Upper lobe of left lung (tissue), 6 donors: ENCODE measurements around the gene ADPRS. TPM values are rescaled to one million over a fixed set of nuclear protein-coding genes. Genes with fewer than 3 reads are reported as not detected.

ENCODE experiments used
- ATAC-seq, 2 donors: fragments of 200-7000 bp; cut with Tn5 transposase; one replicate each; pipeline ENCODE4 v1.9.1; 2022; ENCODE audit warnings: mild to moderate bottlenecking in 2 of 2, moderate library complexity in 2 of 2; ENCODE audit not compliant: low FRiP score in 2 of 2
- DNase-seq, 2 donors: peaks; one replicate each; pipeline ENCODE4 v3.0.0-alpha.2; 2019 to 2020
- H3K27ac ChIP-seq, 4 donors: fragments of 200-600 bp; sonication (generic); one replicate each; pipeline ENCODE4 v1.5.1; 2016 to 2019
- H3K27me3 ChIP-seq, 4 donors: fragments of 200-600 bp; sonication (generic); one replicate each; pipeline ENCODE4 v1.5.1; 2017 to 2019
- H3K36me3 ChIP-seq, 4 donors: fragments of 200-600 bp; sonication (generic); one replicate each; pipeline ENCODE4 v1.5.1; 2016 to 2019
- H3K4me1 ChIP-seq, 4 donors: fragments of 200-600 bp; sonication (generic); one replicate each; pipeline ENCODE4 v1.5.1; 2018 to 2019
- H3K4me3 ChIP-seq, 4 donors: fragments of 200-600 bp; sonication (generic); one replicate each; pipeline ENCODE4 v1.5.1; 2017 to 2019; ENCODE audit warnings: mild to moderate bottlenecking in 2 of 4, moderate library complexity in 1 of 4
- H3K9me3 ChIP-seq, 4 donors: fragments of 200-600 bp; sonication (generic); one replicate each; pipeline ENCODE4 v1.5.1; 2018 to 2019
- EP300 ChIP-seq, 4 donors: sonication (generic); formaldehyde crosslinking; IDR thresholded peaks; one replicate each; pipeline ENCODE4 v1.5.1; 2017; ENCODE audit warnings: antibody characterized with exemption in 4 of 4, control low read depth in 2 of 4
- POLR2A ChIP-seq, 4 donors: fragments of 450-650 bp; IDR thresholded peaks; one replicate each; pipeline ENCODE4 v1.5.1; 2016 to 2017; ENCODE audit warnings: antibody characterized with exemption in 4 of 4, mild to moderate bottlenecking in 2 of 4
- POLR2AphosphoS5 ChIP-seq, 2 donors: sonication (generic); formaldehyde crosslinking; IDR thresholded peaks; one replicate each; pipeline ENCODE4 v1.5.1; 2017; ENCODE audit warnings: antibody characterized with exemption in 2 of 2
- WGBS, 2 donors: methylation state at CpG; one replicate each; pipeline ENCODE4 v1.1.5; 2017 to 2018; 5-methylcytosine and 5-hydroxymethylcytosine counted together
- total RNA-seq, 6 donors: library from RNA; depleted of rRNA in 4 of 6; stranded (reverse); fragments of >200 nt in 4 of 6; gene quantifications; one replicate each; pipeline versions ENCODE4 v1.1.0 to v1.2.1, GENCODE V29; 2016 to 2021
- TF ChIP-seq, protein P1 (sequence below), 6 experiments: fragments of 450-650 bp in 4 of 6; fragments of 200-600 bp in 2 of 6; sonication (generic) in 2 of 6; IDR thresholded peaks; one replicate each; pipeline ENCODE4 v1.5.1; 2016 to 2019; ENCODE audit warnings: antibody characterized with exemption in 6 of 6
- donor health status: DM: no; HTN: no; CAD: no; lungs with moderate emphysema.
- donor health status: DM: no; HTN: yes; CAD: no; lungs with severe emphysema.

The ADPRS gene
- total RNA-seq, 6 donors from 2014 or later = 29.3 to 60.0 (median 45.8) TPM

DNA sequence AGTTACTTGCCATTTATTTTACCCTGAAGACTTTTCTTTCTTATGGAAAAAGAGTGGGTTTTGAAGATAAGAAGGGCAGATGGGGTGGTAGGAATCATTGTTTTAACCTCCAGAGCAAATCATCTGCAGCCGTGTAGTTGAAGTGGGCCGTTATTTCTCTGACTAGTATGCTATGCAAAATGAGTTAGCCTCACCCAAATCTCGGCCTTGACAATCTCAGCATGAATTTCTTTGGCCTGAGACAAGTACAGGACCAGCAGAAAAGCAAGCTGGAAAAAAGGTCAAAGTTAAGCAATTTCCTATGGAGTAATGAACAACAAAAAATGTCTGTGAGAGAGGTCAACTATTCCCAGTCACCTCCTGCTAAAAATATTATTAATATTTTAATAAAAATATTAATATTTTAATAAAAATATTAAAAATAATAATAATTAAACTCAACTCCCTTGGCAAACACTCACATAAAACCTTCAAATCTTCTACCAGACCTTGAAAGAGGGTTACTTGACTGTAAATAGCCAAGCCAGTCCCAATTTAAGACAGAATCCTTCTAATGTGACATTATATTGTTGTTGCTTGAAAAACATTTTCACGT, 11.6 kb upstream of the ADPRS start:
- DNase-seq (no peak), ATAC-seq (no peak)
- Histone ChIP-seq H3K9me3 (no peaks in the 10 kb centered on the region), H3K4me3 (no peak overlapping the region), H3K27me3 (no peaks in the 10 kb centered on the region), H3K27ac (no peak overlapping the region), H3K36me3 (no peaks in the 10 kb centered on the region), H3K4me1 (no peaks in the 10 kb centered on the region)
- 62 to 70% methylated on average over 4 of the region's 4 CpGs for WGBS, 2 donors
- TF ChIP-seq POLR2A (IDR thresholded peaks at IDR 0.05) (no peak), EP300 (IDR thresholded peaks at IDR 0.05) (no peak)
- TF ChIP-seq, protein P1, sequence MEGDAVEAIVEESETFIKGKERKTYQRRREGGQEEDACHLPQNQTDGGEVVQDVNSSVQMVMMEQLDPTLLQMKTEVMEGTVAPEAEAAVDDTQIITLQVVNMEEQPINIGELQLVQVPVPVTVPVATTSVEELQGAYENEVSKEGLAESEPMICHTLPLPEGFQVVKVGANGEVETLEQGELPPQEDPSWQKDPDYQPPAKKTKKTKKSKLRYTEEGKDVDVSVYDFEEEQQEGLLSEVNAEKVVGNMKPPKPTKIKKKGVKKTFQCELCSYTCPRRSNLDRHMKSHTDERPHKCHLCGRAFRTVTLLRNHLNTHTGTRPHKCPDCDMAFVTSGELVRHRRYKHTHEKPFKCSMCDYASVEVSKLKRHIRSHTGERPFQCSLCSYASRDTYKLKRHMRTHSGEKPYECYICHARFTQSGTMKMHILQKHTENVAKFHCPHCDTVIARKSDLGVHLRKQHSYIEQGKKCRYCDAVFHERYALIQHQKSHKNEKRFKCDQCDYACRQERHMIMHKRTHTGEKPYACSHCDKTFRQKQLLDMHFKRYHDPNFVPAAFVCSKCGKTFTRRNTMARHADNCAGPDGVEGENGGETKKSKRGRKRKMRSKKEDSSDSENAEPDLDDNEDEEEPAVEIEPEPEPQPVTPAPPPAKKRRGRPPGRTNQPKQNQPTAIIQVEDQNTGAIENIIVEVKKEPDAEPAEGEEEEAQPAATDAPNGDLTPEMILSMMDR (IDR thresholded peaks at IDR 0.05) = no peak

DNA sequence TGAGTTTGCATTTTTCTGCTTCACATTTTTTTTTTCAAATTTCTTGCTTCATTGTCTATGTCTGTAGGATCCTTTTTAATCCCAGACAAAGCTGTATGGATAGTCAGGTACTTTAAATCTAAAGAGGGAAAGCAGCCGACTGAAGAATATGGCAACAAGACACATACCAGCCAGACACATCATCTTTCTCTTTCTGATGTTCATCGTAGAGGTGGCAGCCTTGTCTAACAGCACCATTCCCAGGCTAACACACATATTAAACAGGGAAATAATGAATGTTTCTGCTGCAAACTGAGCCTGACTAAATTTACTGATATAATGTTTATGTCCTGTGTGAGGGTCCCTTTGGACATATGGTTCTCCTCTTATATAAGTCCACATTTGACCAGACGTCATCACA, 8.5 kb upstream of the ADPRS start:
- TF ChIP-seq POLR2AphosphoS5 (IDR thresholded peaks at IDR 0.05) = no peak
- TF ChIP-seq, protein P1 (IDR thresholded peaks at IDR 0.05) = no peak
- TF ChIP-seq EP300 (IDR thresholded peaks at IDR 0.05) = no peak
- TF ChIP-seq POLR2A (IDR thresholded peaks at IDR 0.05) = no peak
- WGBS, 2 donors = 58 to 61% methylated on average over 3 of the region's 3 CpGs
- Histone ChIP-seq H3K4me3 (no peak overlapping the region), H3K27me3 (peaks cover 0 to 6% (median 2%) of the 10 kb centered on the region in 4 donors), H3K4me1 (peaks cover 10 to 14% (median 12%) of the 10 kb centered on the region in 4 donors), H3K36me3 (no peaks in the 10 kb centered on the region), H3K9me3 (no peaks in the 10 kb centered on the region), H3K27ac (no peak overlapping the region)
- DNase-seq (no peak), ATAC-seq (no peak)

DNA sequence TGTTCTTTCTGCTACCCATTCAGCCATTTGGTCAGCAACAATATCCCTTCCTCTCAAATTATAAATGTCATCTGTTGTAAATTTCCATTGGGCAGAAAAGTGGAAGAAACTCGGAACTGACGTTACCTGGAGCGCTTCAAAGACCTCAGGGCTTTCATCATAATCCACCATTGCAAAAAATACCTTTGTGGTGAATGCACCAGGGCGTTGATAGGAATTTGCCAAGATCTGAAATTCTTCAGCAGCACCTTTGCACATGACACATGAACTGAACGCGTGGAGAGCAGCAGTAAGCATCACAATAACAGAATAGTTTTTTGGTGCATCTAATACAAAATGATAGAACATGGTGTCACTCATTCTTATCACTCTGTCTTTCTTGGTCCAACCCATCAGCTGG, 7.9 kb upstream of the ADPRS start:
- ATAC-seq = no peak
- DNase-seq = no peak

DNA sequence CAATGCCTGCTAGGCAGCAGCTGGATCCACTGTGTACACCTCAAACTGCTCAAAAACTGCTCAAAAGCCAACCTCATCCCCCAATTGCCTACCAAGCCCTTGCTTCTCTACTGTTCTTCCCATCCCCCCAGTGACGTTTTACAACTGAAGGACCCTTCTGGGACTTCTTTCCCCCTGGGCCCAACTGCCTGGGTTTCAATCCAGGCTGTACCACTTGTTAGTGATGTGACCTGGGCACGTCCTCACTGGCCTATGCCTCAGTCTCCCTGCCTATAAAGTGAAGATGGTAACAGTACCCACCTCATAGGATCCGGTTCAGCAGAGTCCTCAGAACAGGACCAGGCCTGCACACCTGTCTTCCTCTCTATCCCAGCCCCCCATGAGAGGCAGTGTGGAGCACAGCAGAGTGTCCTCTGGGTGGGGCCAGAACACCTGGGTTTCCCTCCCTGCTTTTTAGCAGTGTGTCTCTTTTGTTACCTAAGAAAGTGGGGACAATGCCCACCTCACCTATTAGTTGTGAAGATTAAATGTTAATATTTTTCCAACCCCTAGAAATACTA, 6.7 kb upstream of the ADPRS start:
- no peak for ATAC-seq
- no peak overlapping the region for H3K27ac ChIP-seq
- H3K36me3 ChIP-seq = no peaks in the 10 kb centered on the region
- H3K4me3 ChIP-seq = no peak overlapping the region
- peaks cover 0 to 6% (median 2%) of the 10 kb centered on the region in 4 donors for H3K27me3 ChIP-seq
- H3K4me1 ChIP-seq = peaks cover 10 to 14% (median 12%) of the 10 kb centered on the region in 4 donors
- TF ChIP-seq EP300 (IDR thresholded peaks at IDR 0.05) = no peak
- TF ChIP-seq POLR2AphosphoS5 (IDR thresholded peaks at IDR 0.05) = no peak
- TF ChIP-seq POLR2A (IDR thresholded peaks at IDR 0.05) = no peak
- TF ChIP-seq, protein P1 (IDR thresholded peaks at IDR 0.05) = no peak
- H3K9me3 ChIP-seq = no peaks in the 10 kb centered on the region
- DNase-seq = no peak
- 68 to 75% methylated on average over 3 of the region's 3 CpGs for WGBS, 2 donors

More for the DNA sequence above, 7.9 kb upstream of the ADPRS start:
- H3K4me1 ChIP-seq = peaks cover 10 to 14% (median 12%) of the 10 kb centered on the region in 4 donors
- TF ChIP-seq, protein P1 (IDR thresholded peaks at IDR 0.05) = no peak
- TF ChIP-seq EP300 (IDR thresholded peaks at IDR 0.05) = no peak
- no peak for TF ChIP-seq POLR2AphosphoS5 (IDR thresholded peaks at IDR 0.05)
- TF ChIP-seq POLR2A (IDR thresholded peaks at IDR 0.05) = no peak
- H3K4me3 ChIP-seq = no peak overlapping the region
- WGBS, 2 donors = 78 to 81% methylated on average over 6 of the region's 6 CpGs
- H3K9me3 ChIP-seq = no peaks in the 10 kb centered on the region
- no peak overlapping the region for H3K27ac ChIP-seq
- H3K27me3 ChIP-seq = peaks cover 0 to 6% (median 2%) of the 10 kb centered on the region in 4 donors
- H3K36me3 ChIP-seq = no peaks in the 10 kb centered on the region

DNA sequence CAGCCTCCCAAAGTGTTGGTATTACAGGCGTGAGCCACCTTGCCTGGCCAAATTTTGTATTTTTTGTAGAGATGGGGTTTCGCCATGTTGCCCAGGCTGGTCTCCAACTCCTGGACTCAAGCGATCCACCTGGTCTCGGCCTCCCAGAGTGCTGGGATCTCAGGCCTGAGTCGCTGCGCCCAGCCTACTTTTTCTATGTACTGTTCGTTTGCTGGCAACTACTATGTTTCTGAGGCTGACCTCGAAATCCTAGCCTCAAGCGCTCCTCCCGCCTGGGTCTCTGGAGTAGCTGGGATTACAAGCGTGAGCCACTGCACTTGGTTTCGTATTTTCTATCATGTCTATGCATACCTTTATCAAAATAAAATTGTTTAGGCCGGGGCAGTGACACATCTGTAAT, 5.5 kb upstream of the ADPRS start:
- H3K4me3 ChIP-seq = no peak overlapping the region
- H3K9me3 ChIP-seq = no peaks in the 10 kb centered on the region
- no peaks in the 10 kb centered on the region for H3K36me3 ChIP-seq
- WGBS, 2 donors = 89 to 93% methylated on average over 13 of the region's 13 CpGs
- ATAC-seq (no peak), DNase-seq (no peak)
- no peak for TF ChIP-seq EP300 (IDR thresholded peaks at IDR 0.05)
- H3K27ac ChIP-seq = no peak overlapping the region
- peaks cover 11 to 17% (median 14%) of the 10 kb centered on the region in 4 donors for H3K4me1 ChIP-seq
- peaks cover 0 to 6% (median 2%) of the 10 kb centered on the region in 4 donors for H3K27me3 ChIP-seq
